ENCODE data around the gene C15orf39. TPM values are rescaled to one million over a fixed set of nuclear protein-coding genes. Genes with fewer than 3 reads are reported as not detected.
"Not testable (repeated sequence)": the region's sequence is repeated elsewhere in the genome, so short reads cannot be mapped to it uniquely, and the experiment has no call there.

Gene C15orf39
- total RNA-seq, 1 experiment from 2014 or later, result 28.9 TPM

DNA sequence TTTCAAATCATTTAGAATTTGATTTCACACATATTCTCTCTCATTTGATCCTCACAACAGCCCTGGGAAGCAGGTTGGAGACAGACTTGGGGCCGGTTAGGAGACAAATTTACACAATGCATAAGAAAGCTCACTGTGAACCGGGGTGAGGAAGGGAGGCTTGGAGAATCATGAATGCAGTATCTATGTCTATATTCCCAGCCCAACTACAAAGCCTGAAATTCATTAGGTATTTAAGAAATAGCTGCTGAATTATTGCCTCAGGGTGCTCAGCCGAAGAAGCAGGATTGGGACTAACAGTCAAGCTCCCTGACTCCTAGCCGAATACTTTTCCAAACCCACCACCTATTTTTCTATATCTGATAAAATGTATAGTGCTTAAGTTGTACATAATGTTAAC, 48.0 kb downstream of the C15orf39 start:
- intact Hi-C loops (cut with micrococcal nuclease; ENCODE audit: unreplicated experiment), result no loop called here
- POLR2A ChIA-PET (ENCODE audit: low non-redundant PET), result no interaction called here

DNA sequence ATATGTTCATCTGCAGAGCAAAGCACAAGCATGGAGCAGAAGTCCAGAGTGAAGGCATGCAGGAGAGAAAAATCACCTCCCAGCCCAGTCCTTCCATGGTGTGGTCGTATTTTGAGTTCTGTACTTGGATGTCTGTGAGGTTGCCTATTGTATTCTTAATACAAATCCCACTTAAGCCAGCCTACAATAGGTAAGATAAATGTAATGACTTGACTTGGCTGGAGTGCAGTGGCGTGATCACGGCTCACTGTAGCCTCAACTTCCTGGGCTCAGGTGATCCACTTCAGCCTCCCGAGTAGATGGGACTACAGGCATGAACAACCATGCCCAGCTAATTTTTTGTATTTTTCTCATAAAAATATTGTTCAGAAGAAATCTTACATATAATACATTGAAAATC, 49.7 kb downstream of the C15orf39 start:
- CTCF ChIA-PET; H3K4me3 ChIP-seq (ENCODE audit: low read depth, low read length, poor library complexity, severe bottlenecking); BruUV-seq (replicated peaks); DNase-seq (ENCODE audit: low spot score); POLR2A ChIA-PET (ENCODE audit: low non-redundant PET); H3K27ac ChIP-seq (ENCODE audit: low read depth, low read length, poor library complexity, severe bottlenecking); intact Hi-C loops (cut with micrococcal nuclease; ENCODE audit: unreplicated experiment); H3K36me3 ChIP-seq (ENCODE audit: insufficient read depth, low read length, poor library complexity, severe bottlenecking); H3K27me3 ChIP-seq (replicated peaks; ENCODE audit: insufficient read depth, low read depth, low read length, poor library complexity); H3K4me1 ChIP-seq (ENCODE audit: insufficient read depth, low read length, poor library complexity, severe bottlenecking); H3K9me3 ChIP-seq (ENCODE audit: low read depth, low read length, poor library complexity, severe bottlenecking): not testable (repeated sequence)

More for the DNA sequence above, 48.0 kb downstream of the C15orf39 start:
- no TSS peak for BruUV-seq (replicated peaks)
- Histone ChIP-seq H3K9me3 (ENCODE audit: low read depth, low read length, poor library complexity, severe bottlenecking) (no peaks in the 10 kb centered on the region), H3K4me1 (ENCODE audit: insufficient read depth, low read length, poor library complexity, severe bottlenecking) (no peaks in the 10 kb centered on the region), H3K27me3 (replicated peaks; ENCODE audit: insufficient read depth, low read depth, low read length, poor library complexity) (peaks cover 3% of the 10 kb centered on the region), H3K27ac (ENCODE audit: low read depth, low read length, poor library complexity, severe bottlenecking) (no peak overlapping the region), H3K4me3 (ENCODE audit: low read depth, low read length, poor library complexity, severe bottlenecking) (no peak overlapping the region), H3K36me3 (ENCODE audit: insufficient read depth, low read length, poor library complexity, severe bottlenecking) (no peaks in the 10 kb centered on the region)
- CTCF ChIA-PET, result no interaction called here
- no peak for TF ChIP-seq EZH2 (IDR thresholded peaks at IDR 0.05; ENCODE audit: borderline replicate concordance, low read depth, low read length, poor library complexity, severe bottlenecking)
- TF ChIP-seq CTCF (conservative IDR thresholded peaks at IDR 0.05; ENCODE audit: low read depth, low read length), result no peak
- no peak for DNase-seq (ENCODE audit: low spot score)

- DNase-seq (ENCODE audit: low spot score); intact Hi-C loops (cut with micrococcal nuclease; ENCODE audit: unreplicated experiment); CTCF ChIA-PET; H3K27ac ChIP-seq (ENCODE audit: low read depth, low read length, poor library complexity, severe bottlenecking); H3K36me3 ChIP-seq (ENCODE audit: insufficient read depth, low read length, poor library complexity, severe bottlenecking); H3K9me3 ChIP-seq (ENCODE audit: low read depth, low read length, poor library complexity, severe bottlenecking); POLR2A ChIA-PET (ENCODE audit: low non-redundant PET); H3K27me3 ChIP-seq (replicated peaks; ENCODE audit: insufficient read depth, low read depth, low read length, poor library complexity); BruUV-seq (replicated peaks); H3K4me1 ChIP-seq (ENCODE audit: insufficient read depth, low read length, poor library complexity, severe bottlenecking); H3K4me3 ChIP-seq (ENCODE audit: low read depth, low read length, poor library complexity, severe bottlenecking): not testable (repeated sequence)
These were observed 50.6 kb downstream of the C15orf39 start for GRCh38 chr15:75252285-75252684.

DNA sequence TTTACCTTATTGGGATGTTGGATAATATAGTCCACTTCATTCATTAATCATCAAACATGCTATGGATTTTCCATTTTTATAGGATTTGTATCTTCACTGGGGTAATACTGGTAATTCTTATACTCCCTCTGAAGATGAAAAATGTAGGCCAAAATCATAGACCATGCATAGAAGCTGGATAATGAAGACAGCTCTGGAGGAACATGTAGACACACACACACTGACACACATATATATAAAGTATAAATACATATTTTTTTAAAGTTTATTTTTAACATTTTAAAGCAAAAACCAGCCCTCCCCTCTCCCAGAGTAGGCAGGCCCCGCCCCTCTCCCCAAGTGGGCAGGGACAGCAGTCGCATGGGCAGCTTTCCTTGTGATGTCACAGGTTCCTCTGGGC, 56.4 kb downstream of the C15orf39 start, which contains the start of gene GOLGA6C:
TSS of gene GOLGA6C (plus strand) at position 301 of the 400 bp plus-strand sequence. CDS start 265 bp downstream, outside the sequence.
- BruUV-seq (replicated peaks); H3K27ac ChIP-seq (ENCODE audit: low read depth, low read length, poor library complexity, severe bottlenecking); CTCF ChIA-PET; intact Hi-C loops (cut with micrococcal nuclease; ENCODE audit: unreplicated experiment); H3K4me1 ChIP-seq (ENCODE audit: insufficient read depth, low read length, poor library complexity, severe bottlenecking); H3K27me3 ChIP-seq (replicated peaks; ENCODE audit: insufficient read depth, low read depth, low read length, poor library complexity); POLR2A ChIA-PET (ENCODE audit: low non-redundant PET); H3K36me3 ChIP-seq (ENCODE audit: insufficient read depth, low read length, poor library complexity, severe bottlenecking); H3K4me3 ChIP-seq (ENCODE audit: low read depth, low read length, poor library complexity, severe bottlenecking); DNase-seq (ENCODE audit: low spot score); H3K9me3 ChIP-seq (ENCODE audit: low read depth, low read length, poor library complexity, severe bottlenecking): not testable (repeated sequence)

GRCh38 chr15:75258620-75259343, 57.1 kb downstream of the C15orf39 start:
- H3K4me1 ChIP-seq (ENCODE audit: insufficient read depth, low read length, poor library complexity, severe bottlenecking); BruUV-seq (replicated peaks); H3K4me3 ChIP-seq (ENCODE audit: low read depth, low read length, poor library complexity, severe bottlenecking); DNase-seq (ENCODE audit: low spot score); H3K36me3 ChIP-seq (ENCODE audit: insufficient read depth, low read length, poor library complexity, severe bottlenecking); H3K9me3 ChIP-seq (ENCODE audit: low read depth, low read length, poor library complexity, severe bottlenecking); intact Hi-C loops (cut with micrococcal nuclease; ENCODE audit: unreplicated experiment); POLR2A ChIA-PET (ENCODE audit: low non-redundant PET); CTCF ChIA-PET; H3K27me3 ChIP-seq (replicated peaks; ENCODE audit: insufficient read depth, low read depth, low read length, poor library complexity); H3K27ac ChIP-seq (ENCODE audit: low read depth, low read length, poor library complexity, severe bottlenecking): not testable (repeated sequence)

DNA sequence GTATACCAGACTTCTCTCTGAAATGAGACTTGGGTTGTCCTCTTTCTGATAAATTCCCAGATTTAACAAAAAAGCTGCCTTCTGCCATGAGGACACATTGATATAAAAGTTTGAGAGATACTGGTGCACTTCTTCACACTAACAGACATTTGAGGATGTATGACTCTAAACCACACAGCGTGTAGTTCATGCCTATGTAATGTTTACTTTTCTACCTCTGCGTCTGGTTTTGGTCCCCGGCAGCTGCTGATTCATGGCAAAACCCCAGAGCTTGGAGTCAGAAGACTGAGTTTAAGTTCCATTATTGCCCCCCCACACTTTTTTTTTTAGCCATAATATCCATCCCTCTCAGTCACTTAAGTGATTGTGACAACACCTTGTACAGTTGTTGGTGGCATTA, 58.2 kb downstream of the C15orf39 start:
- BruUV-seq (replicated peaks); POLR2A ChIA-PET (ENCODE audit: low non-redundant PET); CTCF ChIA-PET; H3K27ac ChIP-seq (ENCODE audit: low read depth, low read length, poor library complexity, severe bottlenecking); H3K4me1 ChIP-seq (ENCODE audit: insufficient read depth, low read length, poor library complexity, severe bottlenecking); DNase-seq (ENCODE audit: low spot score); H3K27me3 ChIP-seq (replicated peaks; ENCODE audit: insufficient read depth, low read depth, low read length, poor library complexity); H3K36me3 ChIP-seq (ENCODE audit: insufficient read depth, low read length, poor library complexity, severe bottlenecking); intact Hi-C loops (cut with micrococcal nuclease; ENCODE audit: unreplicated experiment); H3K9me3 ChIP-seq (ENCODE audit: low read depth, low read length, poor library complexity, severe bottlenecking); H3K4me3 ChIP-seq (ENCODE audit: low read depth, low read length, poor library complexity, severe bottlenecking): not testable (repeated sequence)
